HG03097 (cell line): ENCODE data around the gene CDKAL1.
"Not testable (repeated sequence)": the region's sequence is repeated elsewhere in the genome, so short reads cannot be mapped to it uniquely, and the experiment has no call there.

ENCODE experiments used
- ATAC-seq: cut with Tn5 transposase; IDR thresholded peaks from one replicate; pipeline ENCODE4 v1.9.1; 2021; ENCODE audit not compliant: unreplicated experiment, low FRiP score

The CDKAL1 gene

DNA sequence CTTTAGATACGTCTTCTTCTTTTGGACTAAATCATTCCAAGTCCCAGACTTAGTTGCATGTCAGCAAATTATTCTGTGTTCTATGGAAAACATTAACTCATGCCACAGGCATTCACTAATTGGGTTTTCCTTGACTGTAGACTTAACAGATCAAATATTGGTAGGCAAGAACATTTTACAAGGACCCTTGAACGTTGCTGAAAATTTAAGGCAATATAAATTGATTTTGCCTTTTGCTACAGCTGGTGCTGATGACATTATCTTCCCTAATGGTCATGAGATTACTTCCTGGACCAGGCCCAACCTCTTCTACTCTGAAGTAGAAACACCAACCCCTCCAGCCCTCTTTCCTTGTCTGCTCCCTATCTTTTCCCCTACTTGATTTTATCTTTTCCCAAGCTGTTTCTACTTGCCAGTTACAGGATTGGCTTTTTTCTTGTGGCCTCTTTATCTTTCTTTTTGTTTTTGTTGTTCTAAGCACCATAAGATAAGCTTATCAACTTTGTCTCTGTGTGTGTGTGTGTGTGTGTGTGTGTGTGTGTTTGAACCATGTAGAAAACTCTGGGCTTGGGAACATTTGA lies 545.3 kb downstream of the CDKAL1 start:
- ATAC-seq, result no peak

DNA sequence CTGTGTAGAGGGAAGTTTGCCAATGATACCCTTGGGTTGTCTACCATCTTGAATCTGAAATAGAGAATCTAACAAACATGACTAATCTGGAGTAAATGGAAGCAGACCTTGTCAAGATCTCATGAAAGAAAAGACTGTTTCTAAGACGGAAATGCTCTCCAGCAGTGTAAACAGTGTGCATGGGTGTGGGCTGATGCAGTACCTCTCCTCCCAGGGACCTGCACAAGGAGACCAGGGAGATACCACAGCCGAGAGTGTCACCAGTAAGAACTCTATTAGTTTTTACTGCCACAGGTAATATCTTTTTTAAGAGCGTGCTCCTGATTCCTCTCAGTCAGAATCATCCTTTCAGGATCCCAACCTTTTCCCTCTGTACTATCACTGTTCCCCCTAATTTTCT lies 546.0 kb downstream of the CDKAL1 start:
- no peak for ATAC-seq

DNA sequence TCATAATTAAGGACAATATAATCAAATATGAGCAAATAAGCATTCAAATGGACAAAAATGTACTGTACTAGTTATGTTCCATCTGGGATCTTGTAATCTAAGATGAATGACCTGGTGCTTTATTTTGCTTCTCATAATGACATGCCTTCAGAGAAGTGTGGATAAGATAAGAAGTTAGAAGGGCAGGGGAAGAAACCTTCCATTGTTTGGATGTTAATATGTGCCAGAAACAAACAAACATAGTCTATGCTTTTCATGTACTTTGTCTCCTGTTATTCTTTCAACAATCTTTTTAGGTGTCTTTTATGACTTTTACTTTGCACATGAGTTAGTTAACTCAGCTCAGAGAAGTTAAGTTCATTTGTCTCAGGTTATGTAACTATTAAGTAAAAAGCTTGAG lies 547.8 kb downstream of the CDKAL1 start:
- ATAC-seq, result no peak

DNA sequence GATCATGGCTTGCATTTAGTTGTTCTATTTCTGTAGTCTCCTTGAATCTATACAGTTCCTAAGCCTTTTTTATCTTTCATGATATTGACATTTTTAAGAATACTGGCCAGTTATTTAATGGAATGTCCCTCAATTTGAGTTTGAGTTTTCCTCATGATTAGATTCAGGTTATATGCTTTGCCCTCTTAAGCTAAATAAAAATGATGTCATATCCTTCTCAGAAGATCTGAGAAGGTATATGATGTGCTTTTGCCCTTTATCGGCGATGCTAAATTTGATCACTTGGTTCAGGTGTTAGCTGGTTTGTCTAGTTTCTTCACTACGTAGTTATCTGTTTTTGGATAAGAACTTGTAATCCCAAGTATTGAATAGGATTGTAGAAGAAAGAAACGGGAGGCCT lies 549.5 kb downstream of the CDKAL1 start:
- no peak for ATAC-seq

DNA sequence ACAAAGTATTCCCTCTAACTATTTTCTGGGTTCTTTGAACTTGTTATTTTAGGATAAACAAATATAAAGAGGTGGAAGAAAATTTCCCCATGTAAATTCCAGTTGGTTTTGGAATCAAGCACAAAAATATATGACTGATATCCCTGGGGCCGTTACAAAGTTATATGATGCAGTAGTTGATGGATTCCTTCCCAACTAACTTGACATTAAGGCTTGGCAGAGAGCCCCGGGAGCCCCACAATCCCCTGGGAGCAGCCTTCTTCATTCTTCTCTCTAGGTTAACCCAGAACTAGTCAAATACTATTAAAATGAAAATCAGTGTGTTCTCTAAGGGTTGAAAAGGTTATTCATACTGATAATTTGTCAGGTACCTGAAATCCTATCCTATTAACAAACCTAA lies 550.4 kb downstream of the CDKAL1 start:
- no peak for ATAC-seq

DNA sequence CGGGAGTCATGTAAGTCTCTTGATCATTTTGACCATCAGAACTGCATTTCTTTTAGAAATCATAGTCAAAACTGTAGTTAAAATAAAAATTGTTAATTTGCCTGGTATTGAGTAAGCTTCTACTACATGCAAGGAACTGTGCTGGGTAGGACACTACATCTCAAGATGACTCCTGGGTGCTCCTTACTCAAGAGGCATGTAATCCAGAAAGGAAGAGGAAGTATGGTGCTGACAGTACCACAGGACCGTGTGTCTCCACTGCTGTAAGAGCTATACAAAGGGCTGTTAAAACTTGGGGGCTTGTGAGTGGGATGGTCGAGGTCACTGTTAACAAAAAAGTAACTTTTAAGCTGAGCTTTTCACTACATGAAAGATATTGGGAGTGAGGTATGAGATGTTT lies 551.0 kb downstream of the CDKAL1 start:
- ATAC-seq, result no peak

DNA sequence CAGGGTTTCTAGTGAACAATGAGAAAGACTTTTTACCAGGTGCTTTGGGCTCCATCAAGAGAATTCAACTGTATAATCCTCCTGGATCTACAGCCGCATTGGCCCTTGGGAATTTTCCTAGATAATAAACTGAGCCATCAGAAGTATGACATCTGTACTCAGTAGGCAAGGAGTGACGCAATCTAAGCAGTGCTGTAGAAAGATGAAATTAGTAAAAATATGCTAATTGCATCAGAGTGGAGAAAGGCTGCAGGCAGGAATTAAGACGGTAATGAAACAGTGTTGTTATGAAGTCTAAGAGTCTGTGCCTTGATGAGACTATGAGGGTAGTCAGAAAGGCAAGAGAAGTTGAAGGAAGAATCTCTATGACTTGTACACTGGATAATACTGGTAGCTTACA lies 551.4 kb downstream of the CDKAL1 start:
- no peak for ATAC-seq

DNA sequence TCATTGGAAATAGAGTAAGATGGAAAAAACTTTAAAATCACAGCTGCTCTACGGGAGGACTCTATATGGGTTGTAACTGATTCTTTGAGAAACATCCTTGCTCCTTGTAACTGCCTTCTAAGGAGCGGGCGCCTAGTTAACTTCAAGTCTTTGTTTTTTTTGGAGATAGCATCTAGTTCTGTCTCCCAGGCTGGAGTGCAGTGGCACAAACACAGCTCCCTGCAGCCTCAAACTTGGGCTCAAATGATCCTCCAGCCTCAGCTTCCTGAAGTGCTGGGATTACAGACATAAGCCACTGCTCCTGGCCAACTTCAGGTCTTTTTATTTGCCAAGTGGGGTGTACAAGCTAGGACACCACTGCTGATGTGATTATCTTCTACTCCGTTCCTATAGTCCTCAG lies 552.9 kb downstream of the CDKAL1 start:
- no peak for ATAC-seq

DNA sequence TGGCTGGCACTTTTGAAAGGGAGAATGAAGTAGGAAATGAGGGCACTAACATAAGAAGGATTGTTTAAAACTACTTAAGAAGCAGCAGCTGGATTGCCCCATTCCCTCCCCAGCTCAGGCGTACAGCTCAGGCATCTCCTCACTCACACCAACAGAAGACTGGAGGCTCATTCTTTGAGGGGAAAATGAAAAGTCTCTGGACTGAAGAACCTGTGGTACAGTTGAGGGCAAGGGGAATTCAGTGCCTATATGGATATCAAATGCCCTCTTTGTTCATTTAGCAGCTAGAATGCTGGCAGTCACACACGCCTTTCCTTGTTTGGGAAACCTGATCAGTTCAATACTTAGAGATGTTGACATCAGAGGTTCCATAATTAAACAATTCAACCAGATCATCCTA lies 557.2 kb downstream of the CDKAL1 start:
- ATAC-seq, result no peak

DNA sequence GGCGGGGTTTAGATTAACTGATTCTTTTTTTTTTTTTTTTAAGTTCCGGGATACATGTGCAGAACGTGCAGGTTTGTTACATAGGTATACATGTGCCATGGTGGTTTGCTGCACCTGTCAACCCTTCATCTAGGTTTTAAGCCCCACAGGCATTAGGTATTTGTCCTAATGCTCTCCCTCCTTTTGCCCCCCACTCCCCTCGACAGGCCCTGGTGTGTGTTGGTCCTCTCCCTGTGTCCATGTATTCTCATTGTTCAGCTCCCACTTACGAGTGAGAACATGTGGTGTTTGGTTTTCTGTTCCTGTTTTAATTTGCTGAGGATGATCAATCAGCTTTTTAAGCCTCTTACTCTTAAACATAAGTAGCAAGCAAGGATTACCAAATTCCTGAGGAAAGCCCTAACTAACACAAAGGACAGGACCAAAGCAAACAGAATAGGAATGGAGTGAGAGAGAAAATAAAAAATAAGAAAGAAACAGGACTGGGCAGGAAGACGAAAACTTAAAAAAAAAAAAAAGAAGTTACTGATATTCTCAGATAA lies 558.0 kb downstream of the CDKAL1 start:
- ATAC-seq, result not testable (repeated sequence)

DNA sequence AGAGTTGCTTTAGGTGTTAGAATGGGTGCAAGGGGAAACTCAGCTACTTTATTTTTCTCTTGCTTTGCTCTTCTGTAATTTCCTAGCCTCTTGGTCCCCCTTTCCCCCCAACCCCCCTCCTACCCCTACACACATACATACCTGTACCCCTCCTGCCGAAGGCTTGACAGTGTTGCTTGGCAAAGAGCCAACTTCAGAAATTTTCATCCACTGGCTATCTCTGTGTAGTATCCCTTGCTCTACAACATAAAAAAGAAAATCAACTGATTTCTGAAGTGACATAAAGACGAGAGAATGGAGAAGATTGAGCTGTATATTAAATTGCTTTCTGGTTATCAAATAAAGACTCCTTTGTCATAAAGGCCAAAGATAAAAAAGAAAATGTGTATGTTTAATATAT lies 561.2 kb downstream of the CDKAL1 start:
- ATAC-seq, result no peak

DNA sequence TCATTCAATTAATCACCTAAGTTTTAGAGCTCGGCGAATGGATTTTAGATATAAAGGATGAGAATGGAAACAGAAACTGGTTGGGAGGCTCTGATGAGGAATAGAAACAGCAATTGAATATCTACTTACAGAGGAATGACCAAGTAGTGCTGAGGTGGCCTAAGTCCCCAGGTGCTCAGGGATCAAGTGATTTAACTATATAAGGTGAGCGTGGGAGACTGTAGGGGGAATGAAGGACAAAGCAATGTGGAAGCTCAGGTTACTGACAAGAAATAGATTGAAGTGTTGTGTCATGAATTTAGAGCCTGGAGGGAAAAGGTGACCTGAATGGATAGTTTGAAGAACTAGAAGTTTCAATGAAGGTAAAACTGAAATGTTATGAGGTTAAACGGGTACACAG lies 563.9 kb downstream of the CDKAL1 start:
- no peak for ATAC-seq

DNA sequence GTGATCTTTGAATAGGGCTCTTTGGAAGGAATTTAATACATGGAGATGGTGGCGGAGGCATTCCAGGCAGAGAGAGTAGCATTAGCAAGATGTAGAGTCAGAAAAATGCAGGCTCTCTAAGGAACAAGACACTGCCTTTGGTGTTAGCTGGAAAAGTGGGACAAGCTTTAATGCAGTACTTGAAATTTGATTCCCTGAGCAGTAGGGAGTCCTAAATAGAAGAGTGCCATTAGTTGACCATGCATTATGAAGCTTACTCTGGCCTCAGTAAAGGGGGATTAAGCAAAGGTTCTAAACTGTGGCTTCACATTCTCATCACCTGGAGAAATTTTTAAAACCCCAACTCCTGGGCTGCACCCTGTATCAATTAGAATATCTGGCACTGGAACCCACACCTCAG lies 564.5 kb downstream of the CDKAL1 start:
- no peak for ATAC-seq

DNA sequence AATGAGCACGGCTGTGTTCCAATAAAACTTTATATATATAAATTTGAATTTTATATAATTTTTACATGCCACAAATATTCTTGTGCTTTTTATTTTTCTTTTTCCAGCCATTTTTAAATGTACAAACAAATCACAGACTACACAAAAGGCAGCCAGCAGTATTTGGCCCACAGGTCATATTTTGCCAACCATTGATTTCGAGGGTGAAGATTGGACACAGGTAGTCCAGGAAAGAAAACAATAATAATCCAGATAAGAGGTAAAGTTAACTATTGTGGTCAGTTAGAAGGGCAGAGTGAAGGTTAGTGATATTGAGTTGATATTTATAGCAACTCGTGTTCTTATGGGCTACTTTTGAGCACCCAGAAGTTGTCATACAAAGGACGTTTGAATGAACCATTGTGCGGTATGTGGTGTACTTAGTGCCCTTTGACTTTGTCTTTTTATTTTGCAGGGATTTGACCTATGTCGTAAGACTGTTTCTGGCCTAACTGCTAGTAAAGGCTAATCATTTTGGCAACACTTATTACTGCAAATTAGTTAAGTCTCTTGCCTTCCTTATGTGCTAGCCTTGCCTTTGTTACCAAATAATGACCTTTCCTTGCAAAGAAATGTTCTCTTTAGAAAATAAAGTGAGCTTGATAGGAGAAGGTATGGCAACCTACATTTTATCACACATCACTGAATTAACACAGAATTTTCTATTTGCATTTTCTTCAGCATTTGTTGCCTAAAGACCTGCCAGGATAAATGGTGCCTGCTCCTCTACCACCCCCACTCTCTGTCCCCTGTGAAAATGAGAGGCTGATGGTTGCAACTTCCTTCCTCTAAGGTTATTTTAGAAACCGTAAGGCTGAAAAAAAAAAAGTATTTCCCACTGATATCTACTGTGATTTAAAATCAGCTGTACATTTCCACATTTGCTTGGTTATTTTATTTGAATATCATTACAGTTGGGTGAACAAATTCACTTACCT lies 565.4 kb downstream of the CDKAL1 start:
- ATAC-seq, result no peak

DNA sequence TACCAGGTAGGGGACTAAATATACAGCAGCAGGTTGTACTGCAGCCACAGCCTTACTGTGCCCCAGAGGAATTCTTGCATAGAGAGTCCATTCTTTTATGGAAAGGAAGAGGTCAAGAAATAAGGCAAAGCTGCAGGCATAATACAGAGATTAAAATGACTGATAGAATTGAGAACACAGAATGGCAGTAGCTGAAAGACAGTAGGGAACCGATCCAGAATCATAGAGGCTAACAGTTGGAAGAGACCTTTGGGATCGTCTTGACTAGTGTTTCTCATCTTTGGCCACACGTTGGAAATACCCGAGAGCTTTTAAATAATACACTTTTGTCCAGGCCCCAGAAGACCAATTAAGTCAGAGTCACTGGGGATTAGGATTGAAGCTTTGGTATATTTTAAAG lies 566.7 kb downstream of the CDKAL1 start:
- no peak for ATAC-seq

DNA sequence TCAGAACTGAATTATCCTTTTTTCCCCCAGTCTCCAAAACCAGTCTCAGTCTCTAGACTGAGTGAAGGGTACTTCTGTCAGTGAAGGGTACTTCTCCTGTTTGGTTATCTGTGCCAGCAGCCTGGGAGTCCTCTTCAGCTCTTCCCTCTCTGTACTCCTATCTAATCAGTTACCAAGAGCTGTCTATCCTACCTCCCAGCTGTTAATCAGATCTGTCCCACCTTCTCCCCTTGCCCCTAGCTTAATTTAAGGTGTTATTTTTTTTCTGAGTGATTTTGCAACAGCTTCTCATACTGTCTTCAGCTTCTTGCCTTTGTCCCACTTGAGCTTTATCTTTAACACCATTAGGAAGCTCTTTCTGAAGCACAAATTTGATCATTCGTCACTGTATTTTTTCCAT lies 567.4 kb downstream of the CDKAL1 start:
- no peak for ATAC-seq

DNA sequence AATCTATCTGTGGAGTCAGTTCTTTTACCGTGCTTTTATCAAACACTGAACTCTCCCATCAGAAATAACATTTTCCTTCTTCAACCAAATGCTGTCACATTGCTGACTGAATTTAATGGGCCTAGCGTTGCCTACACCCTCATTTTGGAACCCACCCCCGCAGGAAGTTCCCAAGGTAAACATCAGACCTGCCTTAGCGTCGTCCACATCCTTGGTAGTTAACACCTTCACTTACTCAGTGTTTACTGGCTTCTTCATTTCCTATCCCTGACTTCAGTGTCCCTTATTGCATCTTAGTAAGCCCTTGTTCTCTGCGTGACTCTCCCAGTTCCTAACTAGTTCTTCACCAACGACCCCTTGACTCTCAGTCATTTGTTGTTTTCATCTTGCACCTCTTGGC lies 567.9 kb downstream of the CDKAL1 start:
- no peak for ATAC-seq

DNA sequence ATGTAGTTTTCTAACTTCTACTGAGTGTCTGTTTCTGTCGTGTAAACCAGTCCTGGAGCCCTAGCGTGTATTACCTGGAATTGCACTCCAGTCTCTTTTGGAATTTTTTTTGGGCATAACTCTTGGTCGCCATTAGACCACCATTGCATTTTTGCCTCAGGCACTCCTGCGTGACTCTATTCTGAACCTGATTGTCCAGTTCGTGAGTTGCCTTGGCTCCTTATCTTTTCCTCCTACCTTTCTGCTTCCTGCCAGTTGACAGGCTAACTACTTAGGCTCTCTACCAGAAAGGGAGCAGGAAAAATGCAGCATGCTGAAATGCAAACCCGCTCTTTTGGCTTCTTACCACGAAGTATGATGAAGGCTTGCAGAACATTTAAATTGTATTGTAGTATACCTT lies 568.4 kb downstream of the CDKAL1 start:
- no peak for ATAC-seq

DNA sequence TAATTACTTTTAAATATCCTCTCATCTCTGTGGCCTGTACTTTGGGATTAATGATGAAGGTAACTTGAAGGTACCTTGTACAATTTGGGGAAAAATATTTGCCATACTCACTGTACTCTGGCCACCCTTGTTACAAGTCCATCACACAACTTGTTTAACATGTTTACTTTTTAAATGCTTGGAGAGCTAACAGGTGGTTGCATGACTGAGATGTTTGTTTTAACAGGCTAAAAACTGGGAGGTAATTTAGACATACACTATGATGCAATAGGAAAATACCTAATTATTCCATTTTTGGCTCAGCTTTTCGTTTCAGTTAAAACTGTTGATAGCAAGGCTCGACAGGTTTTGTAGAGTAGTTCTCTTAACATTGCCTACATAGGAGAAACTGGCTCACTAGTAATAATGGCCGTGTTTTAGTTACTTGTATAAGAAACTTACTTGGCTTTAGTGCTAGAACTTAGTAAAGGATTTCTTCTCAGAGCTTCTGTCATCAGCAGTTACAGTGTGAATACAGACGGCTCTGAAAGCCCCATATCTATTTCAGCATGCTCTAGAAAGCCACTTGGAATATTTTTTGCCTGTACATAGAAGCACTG lies 569.5 kb downstream of the CDKAL1 start:
- ATAC-seq, result no peak

DNA sequence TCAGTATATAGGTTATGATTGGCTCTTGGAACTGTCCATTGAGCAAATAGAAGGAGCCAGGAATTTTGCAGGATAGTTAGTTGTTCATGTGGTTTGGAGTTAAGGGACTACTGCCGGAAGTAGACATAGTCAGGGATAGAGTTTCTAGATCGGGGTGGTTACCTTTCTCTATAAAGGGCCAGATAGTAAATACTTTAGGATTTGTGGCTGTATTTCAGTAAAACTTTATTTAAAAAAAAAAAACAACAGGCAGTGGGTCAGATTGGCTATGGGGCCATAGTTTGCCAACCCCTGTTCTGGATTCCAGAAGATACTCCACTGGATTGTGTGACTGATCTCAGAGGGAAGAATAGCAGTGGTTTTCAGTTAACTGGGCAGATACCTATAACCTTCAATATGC lies 570.0 kb downstream of the CDKAL1 start:
- no peak for ATAC-seq

DNA sequence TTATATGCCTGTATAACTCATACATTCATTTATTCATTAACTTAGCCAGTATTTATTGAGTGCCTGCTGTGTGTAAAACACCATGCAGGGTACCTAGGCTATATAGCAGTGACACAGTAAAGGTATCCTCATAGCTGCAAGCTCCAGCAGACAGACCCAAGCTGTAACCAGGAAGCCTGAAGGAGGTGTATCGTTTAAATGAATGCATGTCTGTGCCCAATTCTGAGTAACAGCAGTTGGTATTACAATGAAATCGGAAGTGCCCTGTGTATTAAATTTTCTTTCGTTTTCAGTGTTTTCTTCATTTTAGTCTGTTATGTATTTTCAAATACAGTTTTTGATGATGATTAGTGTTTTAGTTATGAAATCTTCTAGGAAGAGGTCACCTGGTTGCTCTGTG lies 573.5 kb downstream of the CDKAL1 start:
- ATAC-seq, result no peak
